Measurements from ENCODE around the gene LIPC.

LIPC gene

DNA sequence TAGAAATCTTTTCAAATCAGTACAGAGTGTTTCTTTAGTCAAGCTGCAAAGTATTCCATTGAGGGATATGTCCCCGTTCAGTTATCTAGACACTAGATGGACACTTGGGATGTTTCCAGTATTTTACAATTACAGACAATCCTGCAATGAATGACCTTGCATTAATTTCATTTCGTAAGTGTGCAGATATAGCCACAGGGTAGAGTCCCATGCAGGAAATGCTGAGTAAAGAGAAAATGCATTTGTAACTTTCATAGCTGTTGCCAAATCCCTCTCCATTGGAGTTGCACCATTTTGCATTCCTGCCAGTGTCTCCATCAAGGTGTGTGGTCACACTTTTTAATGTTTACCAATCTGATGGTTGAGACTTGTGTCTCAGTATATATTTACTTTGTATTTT is 92.5 kb downstream of the LIPC start:
- no peak for ATAC-seq
- TF ChIP-seq CREB5 (CRISPR knock-in tag; IDR thresholded peaks at IDR 0.05; ENCODE audit: low read depth) (no peak), BACH2 (CRISPR knock-in tag; IDR thresholded peaks at IDR 0.05; ENCODE audit: borderline replicate concordance) (no peak), CSDC2 (CRISPR knock-in tag; IDR thresholded peaks at IDR 0.05) (no peak), OSR1 (CRISPR knock-in tag; IDR thresholded peaks at IDR 0.05) (no peak), ESRRG (CRISPR knock-in tag; IDR thresholded peaks at IDR 0.05) (no peak), ARNTL (CRISPR knock-in tag; IDR thresholded peaks at IDR 0.05; ENCODE audit: borderline replicate concordance, low read depth) (no peak)

DNA sequence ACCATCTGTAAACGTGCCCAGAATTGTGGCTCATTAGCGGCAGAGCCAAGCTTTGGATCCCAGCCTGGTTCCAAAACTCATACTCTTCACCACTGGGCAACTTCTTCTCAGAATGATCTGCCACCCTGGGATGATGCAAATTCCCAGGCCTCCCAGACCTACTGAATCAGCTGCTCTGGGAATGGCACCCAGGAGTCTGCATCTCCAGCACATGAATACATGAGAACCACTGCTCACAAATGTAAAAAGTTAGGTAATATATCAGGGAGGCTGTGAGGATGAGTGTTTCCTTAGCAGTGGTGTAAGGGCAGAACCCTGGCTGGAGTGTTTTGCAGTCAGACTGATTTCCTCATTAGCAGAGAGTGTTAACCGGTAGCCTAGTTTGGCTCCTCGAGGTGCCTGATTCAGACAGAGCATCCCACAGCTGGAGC is 94.2 kb downstream of the LIPC start:
- no peak for ATAC-seq

More for the DNA sequence above, 94.2 kb downstream of the LIPC start:
- TF ChIP-seq ESRRG (CRISPR knock-in tag; IDR thresholded peaks at IDR 0.05): no peak
- TF ChIP-seq, protein P1, sequence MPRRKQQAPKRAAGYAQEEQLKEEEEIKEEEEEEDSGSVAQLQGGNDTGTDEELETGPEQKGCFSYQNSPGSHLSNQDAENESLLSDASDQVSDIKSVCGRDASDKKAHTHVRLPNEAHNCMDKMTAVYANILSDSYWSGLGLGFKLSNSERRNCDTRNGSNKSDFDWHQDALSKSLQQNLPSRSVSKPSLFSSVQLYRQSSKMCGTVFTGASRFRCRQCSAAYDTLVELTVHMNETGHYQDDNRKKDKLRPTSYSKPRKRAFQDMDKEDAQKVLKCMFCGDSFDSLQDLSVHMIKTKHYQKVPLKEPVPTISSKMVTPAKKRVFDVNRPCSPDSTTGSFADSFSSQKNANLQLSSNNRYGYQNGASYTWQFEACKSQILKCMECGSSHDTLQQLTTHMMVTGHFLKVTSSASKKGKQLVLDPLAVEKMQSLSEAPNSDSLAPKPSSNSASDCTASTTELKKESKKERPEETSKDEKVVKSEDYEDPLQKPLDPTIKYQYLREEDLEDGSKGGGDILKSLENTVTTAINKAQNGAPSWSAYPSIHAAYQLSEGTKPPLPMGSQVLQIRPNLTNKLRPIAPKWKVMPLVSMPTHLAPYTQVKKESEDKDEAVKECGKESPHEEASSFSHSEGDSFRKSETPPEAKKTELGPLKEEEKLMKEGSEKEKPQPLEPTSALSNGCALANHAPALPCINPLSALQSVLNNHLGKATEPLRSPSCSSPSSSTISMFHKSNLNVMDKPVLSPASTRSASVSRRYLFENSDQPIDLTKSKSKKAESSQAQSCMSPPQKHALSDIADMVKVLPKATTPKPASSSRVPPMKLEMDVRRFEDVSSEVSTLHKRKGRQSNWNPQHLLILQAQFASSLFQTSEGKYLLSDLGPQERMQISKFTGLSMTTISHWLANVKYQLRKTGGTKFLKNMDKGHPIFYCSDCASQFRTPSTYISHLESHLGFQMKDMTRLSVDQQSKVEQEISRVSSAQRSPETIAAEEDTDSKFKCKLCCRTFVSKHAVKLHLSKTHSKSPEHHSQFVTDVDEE (CRISPR knock-in tag; IDR thresholded peaks at IDR 0.05): no peak
- TF ChIP-seq CSDC2 (CRISPR knock-in tag; IDR thresholded peaks at IDR 0.05): no peak
- no peak for TF ChIP-seq ZNF70 (CRISPR knock-in tag; IDR thresholded peaks at IDR 0.05)
- no peak for TF ChIP-seq SNAI2 (CRISPR knock-in tag; IDR thresholded peaks at IDR 0.05)
- TF ChIP-seq GLIS3 (CRISPR knock-in tag; IDR thresholded peaks at IDR 0.05): no peak
- TF ChIP-seq TOX (CRISPR knock-in tag; IDR thresholded peaks at IDR 0.05; ENCODE audit: borderline replicate concordance): no peak
- TF ChIP-seq OSR1 (CRISPR knock-in tag; IDR thresholded peaks at IDR 0.05): no peak
- no peak for TF ChIP-seq ZFP3 (CRISPR knock-in tag; IDR thresholded peaks at IDR 0.05)
- TF ChIP-seq POU6F1 (CRISPR knock-in tag; IDR thresholded peaks at IDR 0.05; ENCODE audit: borderline replicate concordance, low read depth): no peak
- no peak for TF ChIP-seq PPARA (CRISPR knock-in tag; IDR thresholded peaks at IDR 0.05; ENCODE audit: borderline replicate concordance)
- TF ChIP-seq RARB (CRISPR knock-in tag; IDR thresholded peaks at IDR 0.05): no peak
- no peak for TF ChIP-seq PATZ1 (CRISPR knock-in tag; IDR thresholded peaks at IDR 0.05; ENCODE audit: borderline replicate concordance)
- TF ChIP-seq ARNTL (CRISPR knock-in tag; IDR thresholded peaks at IDR 0.05; ENCODE audit: borderline replicate concordance, low read depth): no peak
- TF ChIP-seq CSRNP3 (CRISPR knock-in tag; IDR thresholded peaks at IDR 0.05): no peak
- no peak for TF ChIP-seq TCF4 (CRISPR knock-in tag; IDR thresholded peaks at IDR 0.05; ENCODE audit: borderline replicate concordance)

Measured in SK-N-SH treated with all-trans-retinoic acid at 6 μM for 48 hours (cell line).